ENCODE data around the gene RNPS1.
A peak's percentile ranks its signal among the peaks of the same experiment; 100 is the strongest.
"Not testable (repeated sequence)": the region's sequence is repeated elsewhere in the genome, so short reads cannot be mapped to it uniquely, and the experiment has no call there.

RNPS1 gene

DNA sequence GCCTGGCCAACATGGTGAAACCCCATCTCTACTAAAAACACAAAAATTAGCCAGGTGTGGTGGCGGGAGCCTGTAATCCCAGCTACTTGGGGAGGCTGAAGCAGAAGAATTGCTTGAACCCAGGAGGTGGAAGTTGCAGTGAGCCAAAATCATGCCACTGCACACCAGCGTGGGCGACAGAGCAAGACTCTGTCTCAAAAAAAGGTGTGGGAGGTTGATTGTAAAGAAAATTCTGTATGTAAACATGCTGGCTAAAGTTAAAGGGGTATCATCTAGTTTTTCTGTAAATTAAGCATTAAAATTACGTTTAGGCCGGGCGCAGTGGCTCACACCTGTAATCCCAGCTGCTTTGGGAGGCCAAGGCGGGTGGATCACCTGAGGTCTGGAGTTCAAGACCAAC lies 9.4 kb downstream of the RNPS1 start:
- DNase-seq (ENCODE audit: extremely low read depth in 1 of 2, low read depth in 1 of 2), result not testable (repeated sequence)

- no peak for DNase-seq (ENCODE audit: extremely low read depth in 1 of 2, low read depth in 1 of 2)
Measured at GRCh38 chr16:2257726-2258125, 10.2 kb downstream of the RNPS1 start.

GRCh38 chr16:2256531-2257140 lies 11.3 kb downstream of the RNPS1 start:
- DNase-seq (ENCODE audit: extremely low read depth in 1 of 2, low read depth in 1 of 2), result no peak

- no peak for DNase-seq (ENCODE audit: extremely low read depth in 1 of 2, low read depth in 1 of 2)
Measured at GRCh38 chr16:2253293-2253692, 14.6 kb downstream of the RNPS1 start.

- no peak for DNase-seq (ENCODE audit: extremely low read depth in 1 of 2, low read depth in 1 of 2)
Measured at GRCh38 chr16:2252806-2253148, 15.1 kb downstream of the RNPS1 start.

GRCh38 chr16:2251296-2252111 lies 16.4 kb downstream of the RNPS1 start, which contains the start of gene ECI1:
TSS of gene ECI1 (minus strand) at chr16:2251587. CDS start at chr16:2251566, 21 bp downstream.
- peak; percentile 84 to 87 for DNase-seq (ENCODE audit: extremely low read depth in 1 of 2, low read depth in 1 of 2)

DNA sequence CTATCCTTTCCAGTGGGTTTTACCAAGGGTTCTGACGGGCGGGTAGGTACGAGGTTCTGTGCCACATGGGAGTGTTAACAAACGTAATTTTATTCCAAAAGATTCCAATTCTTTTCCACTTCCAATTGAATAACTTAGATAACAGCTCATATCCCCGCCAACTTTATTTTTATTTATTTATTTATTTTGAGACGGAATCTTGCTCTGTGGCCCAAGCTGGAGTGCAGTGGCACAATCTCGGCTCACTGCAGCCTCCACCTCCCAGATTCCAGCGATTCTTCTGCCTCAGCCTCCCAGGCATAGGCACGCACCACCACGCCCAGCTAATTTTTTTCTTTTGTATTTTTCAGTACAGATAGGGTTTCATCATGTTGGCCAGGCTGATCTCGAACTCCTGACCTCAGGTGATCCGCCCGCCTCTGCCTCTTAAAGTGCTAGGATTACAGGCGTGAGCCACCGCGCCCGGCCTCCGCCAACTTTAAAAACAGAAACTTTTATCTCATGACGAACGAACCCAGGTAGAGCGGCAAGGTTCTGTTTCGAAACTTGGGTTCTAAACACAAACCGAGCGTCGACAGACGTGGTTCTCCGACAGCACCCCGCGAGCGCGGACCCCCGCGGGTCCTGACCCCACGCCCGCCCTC lies 17.2 kb downstream of the RNPS1 start:
- DNase-seq (ENCODE audit: extremely low read depth in 1 of 2, low read depth in 1 of 2), result no peak

GRCh38 chr16:2246301-2246885 lies 21.5 kb downstream of the RNPS1 start:
- DNase-seq (ENCODE audit: extremely low read depth in 1 of 2, low read depth in 1 of 2), result no peak

GRCh38 chr16:2244926-2245795 lies 22.8 kb downstream of the RNPS1 start:
- no peak for DNase-seq (ENCODE audit: extremely low read depth in 1 of 2, low read depth in 1 of 2)

- no peak for DNase-seq (ENCODE audit: extremely low read depth in 1 of 2, low read depth in 1 of 2)
Measured at GRCh38 chr16:2244301-2244700, 23.6 kb downstream of the RNPS1 start.

GRCh38 chr16:2243781-2244180 lies 24.1 kb downstream of the RNPS1 start:
- DNase-seq (ENCODE audit: extremely low read depth in 1 of 2, low read depth in 1 of 2), result no peak

DNA sequence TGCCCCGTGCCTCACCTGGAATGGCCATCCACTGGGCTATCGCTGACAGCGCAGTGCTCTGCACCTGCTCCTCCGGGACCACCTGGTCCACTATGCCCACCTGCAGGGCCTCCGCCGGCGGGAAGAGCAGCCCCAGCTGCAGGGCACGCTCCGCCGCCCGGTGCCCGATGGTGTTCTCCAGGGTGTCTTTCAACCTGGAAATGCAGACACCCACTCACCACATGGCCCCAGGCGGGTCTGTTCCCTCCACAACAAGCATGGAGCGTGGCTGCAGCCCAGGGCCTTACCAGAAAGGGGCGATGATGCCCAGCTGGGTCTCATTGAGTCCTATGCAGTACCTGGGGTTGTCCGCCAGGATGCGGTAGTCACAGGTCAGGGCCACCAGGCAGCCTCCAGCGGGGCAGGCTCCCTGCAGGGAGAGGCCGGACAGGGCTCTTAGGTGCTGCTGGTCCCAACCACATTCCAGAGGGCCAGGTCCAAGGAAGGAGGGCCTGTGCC lies 24.8 kb downstream of the RNPS1 start:
- no peak for DNase-seq (ENCODE audit: extremely low read depth in 1 of 2, low read depth in 1 of 2)

GRCh38 chr16:2242598-2242997 lies 25.3 kb downstream of the RNPS1 start:
- DNase-seq (ENCODE audit: extremely low read depth in 1 of 2, low read depth in 1 of 2), result no peak

DNA sequence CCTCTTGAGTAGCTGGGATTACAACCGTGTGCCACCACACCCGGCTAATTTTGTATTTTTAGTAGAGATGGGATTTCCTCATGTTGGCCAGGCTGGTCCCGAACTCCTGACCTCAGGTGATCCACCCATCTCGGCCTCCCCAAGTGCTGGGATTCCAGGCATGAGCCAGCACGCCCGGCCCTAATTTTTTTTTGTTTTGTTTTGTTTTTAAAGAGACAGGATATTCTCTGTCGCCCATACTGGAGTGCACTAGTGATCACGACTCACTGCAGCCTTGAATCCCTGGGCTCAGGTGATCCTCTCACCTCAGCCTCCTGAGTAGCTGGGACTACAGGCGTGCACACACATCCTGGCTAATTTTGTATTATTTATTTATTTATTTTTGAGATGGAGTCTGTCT lies 27.6 kb downstream of the RNPS1 start:
- DNase-seq (ENCODE audit: extremely low read depth in 1 of 2, low read depth in 1 of 2), result not testable (repeated sequence)

- no peak for DNase-seq (ENCODE audit: extremely low read depth in 1 of 2, low read depth in 1 of 2)
Measured at GRCh38 chr16:2238838-2239675, 28.9 kb downstream of the RNPS1 start.

DNA sequence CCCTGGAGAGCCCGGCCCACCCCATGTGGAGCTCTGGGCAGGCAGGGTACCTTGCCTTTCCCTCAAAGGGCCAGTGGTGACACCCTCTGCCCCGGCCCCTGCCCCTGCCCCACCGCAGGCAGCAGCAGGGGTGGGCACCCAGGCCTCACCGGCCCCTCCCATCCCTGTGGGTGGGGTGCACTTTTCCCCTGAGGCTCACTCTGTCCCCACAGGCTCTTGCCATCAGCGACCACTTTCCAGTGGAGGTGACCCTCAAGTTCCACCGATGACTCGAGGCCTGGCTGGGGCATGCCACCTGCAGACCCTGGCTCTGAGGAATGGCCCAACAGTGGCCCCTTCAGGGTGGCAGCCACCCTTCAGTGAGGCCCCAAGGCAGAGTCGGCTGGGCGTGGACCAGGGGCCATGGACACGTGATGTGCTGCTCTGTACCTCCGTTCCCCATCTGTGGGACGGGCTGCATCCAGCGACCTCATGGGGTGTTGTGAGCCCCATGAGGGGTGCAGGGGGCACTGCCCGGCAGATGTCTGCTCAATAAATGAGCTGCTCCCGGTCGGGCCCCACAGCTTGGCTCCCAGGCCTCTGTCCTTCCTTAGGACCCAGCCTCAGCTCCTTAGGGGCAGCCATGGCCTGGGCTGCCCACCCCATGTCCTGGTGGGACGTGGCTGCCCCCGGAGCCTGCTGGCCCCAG lies 29.6 kb downstream of the RNPS1 start:
- DNase-seq (ENCODE audit: extremely low read depth in 1 of 2, low read depth in 1 of 2), result no peak

DNA sequence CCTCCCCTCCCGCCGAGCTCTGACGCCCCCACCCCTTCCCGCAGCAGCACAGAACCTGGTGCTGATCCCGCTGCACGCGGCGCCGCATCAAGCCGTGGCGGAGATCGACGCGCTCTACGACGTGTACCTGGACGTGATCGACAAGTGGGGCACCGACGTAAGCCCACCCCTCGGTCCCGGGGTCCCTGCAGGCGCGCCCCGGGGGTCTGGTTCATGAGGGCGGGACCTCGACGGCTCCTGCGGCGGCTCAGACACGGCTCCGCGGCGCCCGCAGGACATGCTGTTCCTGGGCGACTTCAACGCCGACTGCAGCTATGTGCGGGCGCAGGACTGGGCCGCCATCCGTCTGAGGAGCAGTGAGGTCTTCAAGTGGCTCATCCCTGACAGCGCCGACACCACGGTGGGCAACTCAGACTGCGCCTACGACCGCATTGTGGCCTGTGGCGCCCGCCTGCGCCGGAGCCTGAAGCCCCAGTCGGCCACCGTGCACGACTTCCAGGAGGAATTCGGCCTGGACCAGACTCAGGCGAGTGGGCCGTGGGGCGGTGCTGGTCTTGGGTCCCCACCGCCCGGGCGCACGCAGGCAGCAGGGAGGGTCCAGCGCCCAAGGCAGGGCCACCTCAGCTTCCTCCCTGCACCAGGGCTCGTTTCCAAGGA lies 30.3 kb downstream of the RNPS1 start:
- no peak for DNase-seq (ENCODE audit: extremely low read depth in 1 of 2, low read depth in 1 of 2)

DNA sequence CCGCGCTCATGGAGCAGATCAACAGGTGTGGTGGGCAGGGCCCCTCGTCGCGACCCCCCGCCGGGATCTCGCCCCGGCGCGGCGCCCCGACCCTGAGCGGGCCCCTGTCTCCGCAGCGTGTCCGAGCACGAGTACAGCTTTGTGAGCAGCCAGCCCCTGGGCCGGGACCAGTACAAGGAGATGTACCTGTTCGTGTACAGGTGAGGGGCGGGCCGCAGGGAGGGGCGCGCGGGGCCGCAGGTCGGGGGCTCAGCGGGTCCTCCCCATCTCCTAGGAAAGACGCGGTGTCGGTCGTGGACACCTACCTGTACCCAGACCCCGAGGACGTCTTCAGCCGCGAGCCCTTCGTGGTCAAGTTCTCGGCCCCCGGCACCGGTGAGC lies 30.8 kb downstream of the RNPS1 start:
- DNase-seq (ENCODE audit: extremely low read depth in 1 of 2, low read depth in 1 of 2), result no peak

Measured in stimulated activated CD8-positive, alpha-beta memory T cell treated with anti-CD3 and anti-CD28 coated beads, Interleukin-7, amount 100 ng/mL, for 48 hours (primary cell).